Measurements from ENCODE around the gene ANKRD13C.

The ANKRD13C gene

DNA sequence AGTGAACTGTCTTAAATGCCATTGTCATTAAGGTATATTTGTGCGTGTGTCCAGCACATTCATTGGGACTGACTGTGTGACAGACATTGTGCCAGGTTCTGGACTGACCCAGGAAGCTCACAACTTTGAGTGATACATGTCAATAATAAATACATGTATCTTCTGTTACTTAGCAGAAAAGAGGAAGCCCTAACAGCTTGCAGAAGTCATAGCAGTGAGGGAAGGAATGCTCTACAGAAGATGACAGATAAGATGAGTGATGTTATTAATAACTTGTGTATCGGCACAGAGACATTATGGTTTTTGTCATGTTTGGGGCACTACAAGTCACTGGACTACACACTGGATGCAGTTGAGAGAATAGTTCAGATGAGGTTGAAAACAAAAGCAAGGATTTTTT lies 134.5 kb downstream of the ANKRD13C start:
- ChIA-PET POLR2A (interaction anchor here (0.5 to 2.4 kb wide), 7 partner anchors 10 to 194 kb away, joined by 3 to 29 read pairs (median 6); partner anchors contain the start of genes ANKRD13C, CTH and LRRC40), CTCF (interaction anchor here (1.9 kb wide), 1 partner anchor 186 kb away, joined by 6 read pairs; no protein-coding TSS in a partner anchor)
- H3K36me3 ChIP-seq (ENCODE audit: control insufficient read depth in 2 of 2, insufficient read depth in 1 of 2, low read length in 2 of 2), result peaks cover 17 to 38% of the 10 kb centered on the region in 2 experiments
- H3K4me1 ChIP-seq (ENCODE audit: control insufficient read depth, insufficient read depth, low read length), result peaks cover 5% of the 10 kb centered on the region
- H3K4me3 ChIP-seq (ENCODE audit: low read depth, low read length), result no peak overlapping the region
- TF ChIP-seq ZNF324 (tag by site-specific recombination; IDR thresholded peaks at IDR 0.05) (no peak), ZFHX2 (tag by site-specific recombination; conservative IDR thresholded peaks at IDR 0.05) (no peak), WT1 (tag by site-specific recombination; IDR thresholded peaks at IDR 0.05) (no peak), KLF7 (tag by site-specific recombination; IDR thresholded peaks at IDR 0.05; ENCODE audit: borderline replicate concordance) (no peak), KLF16 (tag by site-specific recombination; IDR thresholded peaks at IDR 0.05) (no peak), ZFP37 (tag by site-specific recombination; IDR thresholded peaks at IDR 0.05) (no peak), ZNF660 (tag by site-specific recombination; IDR thresholded peaks at IDR 0.05) (no peak), SCRT2 (tag by site-specific recombination; IDR thresholded peaks at IDR 0.05) (no peak), ZFP69B (tag by site-specific recombination; IDR thresholded peaks at IDR 0.05) (no peak), SALL2 (tag by site-specific recombination; IDR thresholded peaks at IDR 0.05; ENCODE audit: borderline replicate concordance) (no peak), ZNF157 (tag by site-specific recombination; IDR thresholded peaks at IDR 0.05) (no peak), ZNF645 (tag by site-specific recombination; IDR thresholded peaks at IDR 0.05) (no peak), ZNF202 (tag by site-specific recombination; IDR thresholded peaks at IDR 0.05; ENCODE audit: borderline replicate concordance) (no peak)
- no peak overlapping the region for H3K27ac ChIP-seq (ENCODE audit: extremely low read depth, low read depth, low read length)
- no peaks in the 10 kb centered on the region for H3K9me3 ChIP-seq (ENCODE audit: control insufficient read depth, insufficient read depth, low read depth, low read length)

DNA sequence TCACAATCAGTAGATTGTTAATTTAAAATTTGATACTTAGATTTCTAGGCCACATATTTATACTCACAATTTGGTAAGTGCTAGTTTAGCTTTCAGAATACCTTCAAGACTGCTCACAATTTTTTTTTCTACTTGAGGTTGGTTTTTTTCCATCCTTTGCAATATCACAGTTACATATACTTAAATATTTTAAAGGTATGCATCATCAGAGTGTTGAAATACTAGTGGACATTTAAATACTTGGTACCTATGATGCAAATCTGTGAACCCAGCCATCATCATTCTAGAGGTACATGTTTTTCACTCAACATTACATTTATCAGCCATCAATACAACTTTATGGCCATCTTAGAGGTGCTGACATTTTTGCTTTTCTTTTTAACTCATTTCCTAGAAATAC lies 143.0 kb downstream of the ANKRD13C start:
- ChIA-PET CTCF (no interaction called here), POLR2A (interaction anchor here (2.0 kb wide), 1 partner anchor 9 kb away, joined by 6 read pairs; the partner anchor contains the start of gene SRSF11)

More for the DNA sequence above, 143.0 kb downstream of the ANKRD13C start:
- no peaks in the 10 kb centered on the region for H3K9me3 ChIP-seq (ENCODE audit: control insufficient read depth, insufficient read depth, low read depth, low read length)
- no peaks in the 10 kb centered on the region for H3K4me1 ChIP-seq (ENCODE audit: control insufficient read depth, insufficient read depth, low read length)
- H3K4me3 ChIP-seq (ENCODE audit: low read depth, low read length), result no peak overlapping the region
- no peak for TF ChIP-seq ZNF211 (tag by site-specific recombination; IDR thresholded peaks at IDR 0.05; ENCODE audit: low read depth)
- no peak for TF ChIP-seq ZNF239 (tag by site-specific recombination; IDR thresholded peaks at IDR 0.05)
- TF ChIP-seq INSM2 (tag by site-specific recombination; IDR thresholded peaks at IDR 0.05), result no peak
- no peak for TF ChIP-seq ZNF626 (tag by site-specific recombination; IDR thresholded peaks at IDR 0.05)
- TF ChIP-seq ZNF292 (tag by site-specific recombination; IDR thresholded peaks at IDR 0.05; ENCODE audit: borderline replicate concordance, low read depth), result no peak
- no peak for TF ChIP-seq ZNF747 (tag by site-specific recombination; IDR thresholded peaks at IDR 0.05)
- TF ChIP-seq ZNF701 (tag by site-specific recombination; IDR thresholded peaks at IDR 0.05), result no peak
- no peak for TF ChIP-seq ZBTB1 (tag by site-specific recombination; IDR thresholded peaks at IDR 0.05)
- TF ChIP-seq ZNF19 (tag by site-specific recombination; IDR thresholded peaks at IDR 0.05; ENCODE audit: low read depth), result no peak
- no peak for TF ChIP-seq KLF10 (tag by site-specific recombination; IDR thresholded peaks at IDR 0.05)
- TF ChIP-seq MZF1 (tag by site-specific recombination; IDR thresholded peaks at IDR 0.05; ENCODE audit: borderline replicate concordance), result no peak
- TF ChIP-seq, protein P1, sequence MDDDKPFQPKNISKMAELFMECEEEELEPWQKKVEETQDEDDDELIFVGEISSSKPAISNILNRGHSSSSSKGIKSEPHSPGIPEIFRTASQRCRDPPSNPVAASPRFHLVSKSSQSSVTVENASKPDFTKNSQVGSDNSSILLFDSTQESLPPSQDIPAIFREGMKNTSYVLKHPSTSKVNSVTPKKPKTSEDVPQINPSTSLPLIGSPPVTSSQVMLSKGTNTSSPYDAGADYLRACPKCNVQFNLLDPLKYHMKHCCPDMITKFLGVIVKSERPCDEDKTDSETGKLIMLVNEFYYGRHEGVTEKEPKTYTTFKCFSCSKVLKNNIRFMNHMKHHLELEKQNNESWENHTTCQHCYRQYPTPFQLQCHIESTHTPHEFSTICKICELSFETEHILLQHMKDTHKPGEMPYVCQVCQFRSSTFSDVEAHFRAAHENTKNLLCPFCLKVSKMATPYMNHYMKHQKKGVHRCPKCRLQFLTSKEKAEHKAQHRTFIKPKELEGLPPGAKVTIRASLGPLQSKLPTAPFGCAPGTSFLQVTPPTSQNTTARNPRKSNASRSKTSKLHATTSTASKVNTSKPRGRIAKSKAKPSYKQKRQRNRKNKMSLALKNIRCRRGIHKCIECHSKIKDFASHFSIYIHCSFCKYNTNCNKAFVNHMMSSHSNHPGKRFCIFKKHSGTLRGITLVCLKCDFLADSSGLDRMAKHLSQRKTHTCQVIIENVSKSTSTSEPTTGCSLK (tag by site-specific recombination; IDR thresholded peaks at IDR 0.05), result no peak
- no peak for TF ChIP-seq ZNF792 (tag by site-specific recombination; IDR thresholded peaks at IDR 0.05)
- no peak overlapping the region for H3K27ac ChIP-seq (ENCODE audit: extremely low read depth, low read depth, low read length)
- H3K36me3 ChIP-seq (ENCODE audit: control insufficient read depth in 2 of 2, insufficient read depth in 1 of 2, low read length in 2 of 2), result peaks cover 8 to 36% of the 10 kb centered on the region in 2 experiments; a peak in 2 of 3 replicates
